H9 (cell line): Measurements from ENCODE around the gene OTOF. TPM values are rescaled to one million over a fixed set of nuclear protein-coding genes. Genes with fewer than 3 reads are reported as not detected.

Source experiments
- DNase-seq: peaks from one replicate; pipeline ENCODE4 v3.0.0-alpha.2; 2017
- H2AFZ ChIP-seq: one replicate; pipeline ENCODE4 v1.6.1; 2013; ENCODE audit warnings: mild to moderate bottlenecking, low read length, control low read depth, moderate library complexity
- H2AK5ac ChIP-seq: 2 replicates; pipeline ENCODE4 v1.6.1; 2013; ENCODE audit warnings: low read length, control low read depth, mixed read lengths; ENCODE audit not compliant: insufficient read length
- H2BK120ac ChIP-seq: one replicate; pipeline ENCODE4 v1.6.1; 2013; ENCODE audit warnings: low read depth, mild to moderate bottlenecking, low read length, control low read depth, inconsistent platforms; ENCODE audit not compliant: poor library complexity, severe bottlenecking
- H2BK12ac ChIP-seq: 2 replicates; pipeline ENCODE4 v1.6.1; 2013; ENCODE audit warnings: low read length, control low read depth, mixed read lengths, low read depth; ENCODE audit not compliant: insufficient read length
- H2BK15ac ChIP-seq: 2 replicates; pipeline ENCODE4 v1.6.1; 2013; ENCODE audit warnings: low read depth, low read length, control low read depth
- H2BK20ac ChIP-seq: one replicate; pipeline ENCODE4 v1.6.1; 2013; ENCODE audit warnings: low read depth, mild to moderate bottlenecking, low read length, control low read depth, inconsistent platforms; ENCODE audit not compliant: poor library complexity, severe bottlenecking
- H2BK5ac ChIP-seq: 2 replicates; pipeline ENCODE4 v1.6.1; 2013; ENCODE audit warnings: low read length, control low read depth, mixed read lengths; ENCODE audit not compliant: insufficient read length
- H3K14ac ChIP-seq: 2 replicates; pipeline ENCODE4 v1.6.1; 2013; ENCODE audit warnings: low read length, control low read depth; ENCODE audit not compliant: insufficient read depth
- H3K18ac ChIP-seq: 2 replicates; pipeline ENCODE4 v1.6.1; 2013; ENCODE audit warnings: low read depth, mild to moderate bottlenecking, mixed read lengths, low read length, control low read depth; ENCODE audit not compliant: insufficient read length
- H3K23ac ChIP-seq: 2 replicates; pipeline ENCODE4 v1.6.1; 2013; ENCODE audit warnings: low read length, control low read depth, mixed read lengths, low read depth; ENCODE audit not compliant: insufficient read length
- H3K23me2 ChIP-seq: 2 replicates; pipeline ENCODE4 v1.6.1; 2013; ENCODE audit warnings: low read depth, mild to moderate bottlenecking, mixed read lengths, low read length, control low read depth; ENCODE audit not compliant: insufficient read length, poor library complexity, severe bottlenecking
- H3K27ac ChIP-seq: 2 replicates; pipeline ENCODE4 v1.5.1; 2013; ENCODE audit warnings: low read length, control low read depth, mixed read lengths, low read depth; ENCODE audit not compliant: insufficient read length
- H3K27me3 ChIP-seq: 2 replicates; pipeline ENCODE4 v1.6.1; 2013; ENCODE audit warnings: low read length, control low read depth, inconsistent platforms; ENCODE audit not compliant: insufficient read depth
- H3K4ac ChIP-seq: 2 replicates; pipeline ENCODE4 v1.6.1; 2013; ENCODE audit warnings: low read depth, mild to moderate bottlenecking, control low read depth, inconsistent platforms, low read length, moderate library complexity
- H3K4me1 ChIP-seq: 2 replicates; pipeline ENCODE4 v1.6.1; 2013; ENCODE audit warnings: low read length, control low read depth, inconsistent platforms; ENCODE audit not compliant: insufficient read depth
- H3K4me2 ChIP-seq: 2 replicates; pipeline ENCODE4 v1.6.1; 2013; ENCODE audit warnings: low read length, control low read depth, mixed read lengths; ENCODE audit not compliant: insufficient read length, insufficient read depth
- H3K56ac ChIP-seq: 2 replicates; pipeline ENCODE4 v1.6.1; 2013; ENCODE audit warnings: low read depth, mild to moderate bottlenecking, mixed read lengths, low read length, control low read depth; ENCODE audit not compliant: insufficient read length
- H3K79me1 ChIP-seq: 2 replicates; pipeline ENCODE4 v1.6.1; 2013; ENCODE audit warnings: low read depth, mild to moderate bottlenecking, moderate library complexity, low read length, control low read depth, inconsistent platforms; ENCODE audit not compliant: insufficient read depth, poor library complexity, severe bottlenecking
- H3K79me2 ChIP-seq: 2 replicates; pipeline ENCODE4 v1.6.1; 2013; ENCODE audit warnings: low read length, control low read depth, inconsistent platforms; ENCODE audit not compliant: insufficient read depth
- H3K9ac ChIP-seq: 2 replicates; pipeline ENCODE4 v1.6.1; 2013; ENCODE audit warnings: low read length, control low read depth, mixed read lengths; ENCODE audit not compliant: insufficient read length; ENCODE audit errors: extremely low read depth
- H3K9me3 ChIP-seq: one replicate; pipeline ENCODE4 v1.6.1; 2013; ENCODE audit warnings: low read depth, low read length, inconsistent platforms; ENCODE audit not compliant: control insufficient read depth
- H3T11ph ChIP-seq: one replicate; pipeline ENCODE4 v1.6.1; 2013; ENCODE audit warnings: mild to moderate bottlenecking, low read length, control low read depth, inconsistent platforms
- H4K20me1 ChIP-seq: one replicate; pipeline ENCODE4 v1.6.1; 2013; ENCODE audit not compliant: control insufficient read depth, insufficient read length, insufficient read depth
- H4K5ac ChIP-seq: 2 replicates; pipeline ENCODE4 v1.6.1; 2013; ENCODE audit warnings: low read depth, mild to moderate bottlenecking, mixed read lengths, low read length, control low read depth; ENCODE audit not compliant: insufficient read length
- H4K8ac ChIP-seq: replicated peaks from 2 replicates; pipeline ENCODE4 v1.6.1; 2013; ENCODE audit warnings: low read length, control low read depth, mixed read lengths, low read depth; ENCODE audit not compliant: insufficient read length
- H4K91ac ChIP-seq: 2 replicates; pipeline ENCODE4 v1.6.1; 2013; ENCODE audit warnings: low read depth, mild to moderate bottlenecking, moderate library complexity, mixed read lengths, low read length, control low read depth; ENCODE audit not compliant: insufficient read length
- H3K27ac Mint-ChIP-seq, 3 experiments: 2 replicates in 2 of 3; 3 replicates in 1 of 3; pipeline ENCODE4 v1.8.0; 2020 to 2021; ENCODE audit warnings: mixed read lengths in 3 of 3, mild to moderate bottlenecking in 1 of 3, moderate library complexity in 1 of 3
- H3K27me3 Mint-ChIP-seq: 2 replicates; pipeline ENCODE4 v1.8.0; 2021; ENCODE audit warnings: low read depth, mild to moderate bottlenecking, moderate library complexity, mixed read lengths
- H3K36me3 Mint-ChIP-seq, 3 experiments: 2 replicates in 2 of 3; 3 replicates in 1 of 3; pipeline ENCODE4 v1.8.0; 2020 to 2021; ENCODE audit warnings: low read depth in 3 of 3, mixed read lengths in 3 of 3; ENCODE audit not compliant: insufficient read depth in 1 of 3
- H3K4me1 Mint-ChIP-seq, 2 experiments: 2 replicates each; pipeline ENCODE4 v1.8.0; 2020; ENCODE audit warnings: mixed read lengths in 2 of 2
- H3K4me3 Mint-ChIP-seq, 2 experiments: 2 replicates in 1 of 2; 3 replicates in 1 of 2; pipeline ENCODE4 v1.8.0; 2020 to 2021; ENCODE audit warnings: mild to moderate bottlenecking in 2 of 2, mixed read lengths in 2 of 2, moderate library complexity in 1 of 2
- H3K9me3 Mint-ChIP-seq, 2 experiments: 2 replicates in 1 of 2; 3 replicates in 1 of 2; pipeline ENCODE4 v1.8.0; 2020; ENCODE audit warnings: mild to moderate bottlenecking in 2 of 2, mixed read lengths in 2 of 2, moderate library complexity in 1 of 2
- CTCF ChIP-seq: fragments of 200-600 bp; sonication (generic); conservative IDR thresholded peaks from 3 replicates; pipeline ENCODE4 v1.8.0; 2021; ENCODE audit warnings: antibody characterized with exemption, mild to moderate bottlenecking
- WGBS: extraction: QIAGEN DNeasy Blood & Tissue Kit; methylation state at CpG from one replicate; pipeline ENCODE4 v1.1.7; 2013; ENCODE audit warnings: missing lambda C conversion rate, low lambda C conversion rate, mixed read lengths; ENCODE audit not compliant: insufficient read length; ENCODE audit errors: extremely low coverage; 5-methylcytosine and 5-hydroxymethylcytosine counted together
- total RNA-seq: library from RNA; stranded (reverse); gene quantifications from 2 replicates; pipeline ENCODE4 v1.2.1, GENCODE V29; 2021

OTOF gene
- total RNA-seq, 1 experiment from 2014 or later: 0.35 TPM

- Histone ChIP-seq H3K18ac (peak overlapping the region; percentile 64), H3K4me2 (no peak overlapping the region), H3K79me2 (no peaks in the 10 kb centered on the region), H2BK120ac (no peak overlapping the region), H2BK20ac (no peak overlapping the region), H3K56ac (no peak overlapping the region), H4K8ac (no peak overlapping the region), H2BK12ac (no peak overlapping the region), H4K20me1 (no peaks in the 10 kb centered on the region), H3K4me1 (no peaks in the 10 kb centered on the region), H3K27ac (no peak overlapping the region), H3T11ph (no peak overlapping the region), H3K27me3 (no peaks in the 10 kb centered on the region), H3K79me1 (no peaks in the 10 kb centered on the region), H2BK15ac (no peak overlapping the region), H3K23me2 (no peaks in the 10 kb centered on the region), H3K9ac (no peak overlapping the region), H3K14ac (peak overlapping the region; percentile 46; the same call in 1 of the 2 replicates), H3K9me3 (no peaks in the 10 kb centered on the region), H2AFZ (no peak overlapping the region), H2AK5ac (no peak overlapping the region), H3K4ac (peak overlapping the region; percentile 33; the same call in 1 of the 2 replicates), H2BK5ac (no peak overlapping the region), H3K23ac (no peak overlapping the region), H4K91ac (peak overlapping the region; percentile 16), H4K5ac (no peak overlapping the region)
- H3K4me3 Mint-ChIP-seq: peak overlapping the region in 1 of 2 experiments; percentile 15; a peak in 1 of 5 replicates
- peak; percentile 77 for DNase-seq
- H3K27ac Mint-ChIP-seq: peak overlapping the region in 2 of 3 experiments; percentile 64 to 88; a peak in 4 of 7 replicates
- TF ChIP-seq CTCF: peak; percentile 77
- H3K4me1 Mint-ChIP-seq: peaks cover 45 to 65% of the 10 kb centered on the region in 2 experiments
- no peaks in the 10 kb centered on the region for H3K36me3 Mint-ChIP-seq
- H3K27me3 Mint-ChIP-seq: no peaks in the 10 kb centered on the region; the same call in 1 of the 2 replicates
- no CpG with 5 or more reads among the region's 14 CpGs for WGBS
- no peaks in the 10 kb centered on the region for H3K9me3 Mint-ChIP-seq
Observed at GRCh38 chr2:26462511-26463243, 15.2 kb downstream of the OTOF start.
